ENCODE results near the gene AOAH.

GRCh38 chr7:36602511-36602910 lies 121.8 kb downstream of the AOAH start:
- TF ChIP-seq ATF7 (IDR thresholded peaks at IDR 0.05), result no peak
- no peak for TF ChIP-seq POLR2H (tag; IDR thresholded peaks at IDR 0.05; ENCODE audit: low read depth)
- TF ChIP-seq YY1 (IDR thresholded peaks at IDR 0.05; ENCODE audit: borderline replicate concordance in 1 of 3, control insufficient read depth in 1 of 3, extremely low read depth in 1 of 3, insufficient read depth in 3 of 3, insufficient read length in 1 of 3, insufficient replicate concordance in 2 of 3, low read depth in 1 of 3, low read length in 2 of 3), result no peak
- no peak for TF ChIP-seq POLR2A (conservative IDR thresholded peaks at IDR 0.05)
- TF ChIP-seq CTCF (IDR thresholded peaks at IDR 0.05 in 2 of 3, conservative IDR thresholded peaks at IDR 0.05 in 1 of 3; ENCODE audit: insufficient read depth in 2 of 3, low read depth in 1 of 3, low read length in 3 of 3), result no peak
- TF ChIP-seq EGR1 (conservative IDR thresholded peaks at IDR 0.05), result no peak
- TF ChIP-seq MEF2A (IDR thresholded peaks at IDR 0.05; ENCODE audit: control insufficient read depth, low read depth, low read length), result no peak
